OCI-LY3 (cell line): ENCODE data around the gene FKBP7.

Source experiments
- CTCF ChIP-seq: fragments of 200-600, 300-600 bp; sonication (generic); IDR thresholded peaks from 2 replicates; pipeline ENCODE4 v1.5.1; 2014; ENCODE audit warnings: antibody characterized with exemption, low read length, low read depth
- EZH2phosphoT487 ChIP-seq: fragments of 200-600 bp; shearing (Covaris generic); IDR thresholded peaks from 2 replicates; pipeline ENCODE4 v1.6.1; 2018; ENCODE audit warnings: antibody characterized with exemption, mixed run types, low read depth

- TF ChIP-seq CTCF, result no peak
- TF ChIP-seq EZH2phosphoT487, result no peak
Measured at GRCh38 chr2:178482437-178482836, 4.0 kb upstream of the FKBP7 start.
